K562 (cell line): ENCODE results near the gene LSM4. TPM values are rescaled to one million over a fixed set of nuclear protein-coding genes. Genes with fewer than 3 reads are reported as not detected.

Experiments
- CHAMP1 ChIP-seq: fragments of 450-650 bp; IDR thresholded peaks from 2 replicates; pipeline ENCODE4 v1.6.1; 2016; ENCODE audit warnings: mild to moderate bottlenecking
- DDX20 ChIP-seq: fragments of 450-650 bp; IDR thresholded peaks from 2 replicates; pipeline ENCODE4 v1.6.1; 2016; ENCODE audit warnings: missing genetic modification characterization, low read depth, mild to moderate bottlenecking, missing compliant biosample characterization, moderate library complexity
- E2F1 ChIP-seq: sonication (generic); formaldehyde crosslinking; IDR thresholded peaks from 2 replicates; pipeline ENCODE4 v1.8.1; 2023; ENCODE audit warnings: mild to moderate bottlenecking, missing genetic modification reagents, moderate library complexity
- ETS1 ChIP-seq: conservative IDR thresholded peaks from 2 replicates; pipeline ENCODE4 v1.6.1; 2011; ENCODE audit warnings: low read depth, mild to moderate bottlenecking, low read length; ENCODE audit not compliant: control insufficient read depth
- HNRNPL ChIP-seq: fragments of 200-400 bp; formaldehyde crosslinking; IDR thresholded peaks from 2 replicates; pipeline ENCODE4 v1.6.1; 2017; ENCODE audit warnings: low read depth, mild to moderate bottlenecking, low read length
- MEIS2 ChIP-seq: fragments of 450-650 bp; IDR thresholded peaks from 2 replicates; pipeline ENCODE4 v1.6.1; 2014; ENCODE audit warnings: mild to moderate bottlenecking; ENCODE audit not compliant: partially characterized antibody
- MLX ChIP-seq, 2 experiments: fragments of 450-650 bp in 1 of 2; sonication (generic) in 1 of 2; formaldehyde crosslinking; conservative IDR thresholded peaks; 2 replicates each; pipeline versions ENCODE4 v1.4.0 to v1.8.1; 2020 to 2022; ENCODE audit warnings: mild to moderate bottlenecking in 1 of 2, missing genetic modification reagents in 1 of 2
- NR2F6 ChIP-seq: fragments of 450-650 bp; formaldehyde crosslinking; IDR thresholded peaks from 2 replicates; pipeline ENCODE4 v1.4.0; 2020; ENCODE audit warnings: mild to moderate bottlenecking
- SIX5 ChIP-seq, 2 experiments: IDR thresholded peaks; 2 replicates each; pipeline ENCODE4 v1.6.1; 2011; ENCODE audit warnings: low read length in 2 of 2, borderline replicate concordance in 1 of 2, low read depth in 1 of 2, mild to moderate bottlenecking in 1 of 2, moderate library complexity in 1 of 2; ENCODE audit not compliant: insufficient read depth in 1 of 2
- SMAD1 ChIP-seq: fragments of 150-350 bp; IDR thresholded peaks from 2 replicates; pipeline ENCODE4 v1.6.1; 2014; ENCODE audit warnings: low read length, low read depth; ENCODE audit not compliant: partially characterized antibody
- XRCC5 ChIP-seq: fragments of 200-400 bp; formaldehyde crosslinking; IDR thresholded peaks from 2 replicates; pipeline ENCODE4 v1.6.1; 2017; ENCODE audit warnings: low read depth, mild to moderate bottlenecking, low read length
- ZFPM2 ChIP-seq: fragments of 250-450 bp; sonication (Bioruptor Pico); IDR thresholded peaks from 2 replicates; pipeline ENCODE4 v1.5.1; 2022; ENCODE audit warnings: mild to moderate bottlenecking
- ZHX1 ChIP-seq: fragments of 150-350 bp; conservative IDR thresholded peaks from 2 replicates; pipeline ENCODE4 v1.6.1; 2014; ENCODE audit warnings: low read length
- ZNF780A ChIP-seq: fragments of 250-450 bp; sonication (Bioruptor Pico); IDR thresholded peaks from 2 replicates; pipeline ENCODE4 v1.5.0; 2021; ENCODE audit warnings: mild to moderate bottlenecking
- polyA plus RNA-seq, 8 experiments: library from polyadenylated mRNA; depleted of rRNA in 4 of 8; stranded (reverse) in 5 of 8; unstranded in 3 of 8; fragments of >200 nt; fragmentation: Nextera tagmentation in 2 of 8; fragmentation: Illumina TruSeq in 1 of 8; extraction: Ambion mirVana in 2 of 8; extraction: Trizol in 1 of 8; gene quantifications; 2 replicates each; pipeline versions ENCODE4 v1.2.1 to v1.2.3, GENCODE V29; 2011 to 2014; ENCODE audit warnings: inconsistent platforms in 1 of 8, missing spikeins in 1 of 8
- total RNA-seq, 7 experiments: library from RNA; depleted of rRNA in 6 of 7; stranded (reverse); fragments of >200 nt in 6 of 7; fragmentation: Illumina TruSeq in 2 of 7; extraction: Trizol in 2 of 7; gene quantifications; 2 replicates each; pipeline versions ENCODE4 v1.2.1 to v1.2.3, GENCODE V29; 2011 to 2021; ENCODE audit warnings: low replicate concordance in 1 of 7

The LSM4 gene
- total and polyA plus RNA-seq, 9 of the 15 experiments (the other 6 are each of a cell fraction or from before 2014, with no cell fraction given): 11.9 to 763 (median 202) TPM

- TF ChIP-seq DDX20: no peak
- TF ChIP-seq HNRNPL: no peak
- no peak for TF ChIP-seq E2F1 (CRISPR knock-in tag)
- no peak for TF ChIP-seq SIX5 (IDR thresholded peaks at IDR 0.05; ENCODE audit: borderline replicate concordance in 1 of 2, insufficient read depth in 1 of 2, low read depth in 1 of 2, low read length in 2 of 2)
- TF ChIP-seq MEIS2: no peak
- peak; percentile 76; the same call in 1 of the 2 replicates for TF ChIP-seq XRCC5
- TF ChIP-seq NR2F6 (CRISPR knock-in tag): no peak
- peak; percentile 59 for TF ChIP-seq SMAD1
- TF ChIP-seq ZNF780A (CRISPR knock-in tag): no peak
- TF ChIP-seq MLX (CRISPR knock-in tag; conservative IDR thresholded peaks at IDR 0.05): no peak
- TF ChIP-seq ZHX1: 0 out of 2 replicates have a peak, but pooled peaks have one; percentile 27
- TF ChIP-seq ETS1: no peak; the same call in 1 of the 2 replicates
- TF ChIP-seq ZFPM2 (CRISPR knock-in tag): no peak
- TF ChIP-seq CHAMP1: no peak
Observed at GRCh38 chr19:18279516-18280246, 43.2 kb downstream of the LSM4 start (continued).
